GM23338 (cell line): Measurements from ENCODE around the gene CACNA1C. TPM values are rescaled to one million over a fixed set of nuclear protein-coding genes. Genes with fewer than 3 reads are reported as not detected.
A peak's percentile ranks its signal among the peaks of the same experiment; 100 is the strongest.

Experiments used
- ATAC-seq: fragments of 200-7000 bp; cut with Tn5 transposase; 3 replicates; pipeline ENCODE4 v1.9.1; 2020
- DNase-seq: peaks from one replicate; pipeline ENCODE4 v3.0.0-alpha.2; 2015; ENCODE audit warnings: low spot score
- H2AFZ ChIP-seq: fragments of 200-600 bp; sonication (generic); 2 replicates; pipeline ENCODE4 v1.8.0; 2016; ENCODE audit warnings: antibody characterized with exemption, mild to moderate bottlenecking, moderate library complexity
- H3F3A ChIP-seq: fragments of 200-600 bp; sonication (generic); replicated peaks from 2 replicates; pipeline ENCODE4 v1.8.0; 2017; ENCODE audit warnings: antibody characterized with exemption, mixed run types, low read depth
- H3K27ac ChIP-seq: fragments of 200-600 bp; sonication (generic); 2 replicates; pipeline ENCODE4 v1.6.1; 2016; ENCODE audit warnings: low read depth
- H3K27me3 ChIP-seq: fragments of 200-600 bp; sonication (generic); 2 replicates; pipeline ENCODE4 v1.8.0; 2016; ENCODE audit warnings: mild to moderate bottlenecking, mixed run types, moderate library complexity; ENCODE audit not compliant: insufficient read depth
- H3K36me3 ChIP-seq: fragments of 200-600 bp; sonication (generic); 2 replicates; pipeline ENCODE4 v1.8.0; 2016; ENCODE audit warnings: mild to moderate bottlenecking; ENCODE audit not compliant: insufficient read depth
- H3K4me1 ChIP-seq: fragments of 200-600 bp; sonication (generic); 2 replicates; pipeline ENCODE4 v1.8.0; 2016; ENCODE audit warnings: mild to moderate bottlenecking, moderate library complexity; ENCODE audit not compliant: insufficient read depth
- H3K4me2 ChIP-seq: fragments of 200-600 bp; sonication (generic); 2 replicates; pipeline ENCODE4 v1.7.1; 2017; ENCODE audit warnings: mixed run types
- H3K4me3 ChIP-seq: fragments of 200-600 bp; sonication (generic); 2 replicates; pipeline ENCODE4 v1.6.1; 2016; ENCODE audit warnings: mixed run types
- H3K79me2 ChIP-seq: fragments of 200-600 bp; sonication (generic); replicated peaks from 2 replicates; pipeline ENCODE4 v1.8.0; 2017; ENCODE audit warnings: mild to moderate bottlenecking; ENCODE audit not compliant: insufficient read depth
- H3K9me2 ChIP-seq: fragments of 200-600 bp; sonication (generic); 2 replicates; pipeline ENCODE4 v1.8.0; 2017; ENCODE audit not compliant: insufficient read depth
- H4K20me1 ChIP-seq: fragments of 200-600 bp; sonication (generic); replicated peaks from 2 replicates; pipeline ENCODE4 v1.8.0; 2017; ENCODE audit warnings: mild to moderate bottlenecking; ENCODE audit not compliant: insufficient read depth
- H3K27ac Mint-ChIP-seq: 2 replicates; pipeline ENCODE4 v1.8.0; 2020; ENCODE audit warnings: inconsistent platforms, mild to moderate bottlenecking, moderate library complexity, mixed read lengths
- H3K27me3 Mint-ChIP-seq: 3 replicates; pipeline ENCODE4 v1.8.0; 2022; ENCODE audit warnings: low read depth, mild to moderate bottlenecking, moderate library complexity, mixed read lengths, inconsistent platforms; ENCODE audit not compliant: insufficient read depth, poor library complexity
- H3K36me3 Mint-ChIP-seq: 3 replicates; pipeline ENCODE4 v1.8.0; 2021; ENCODE audit warnings: low read depth, mild to moderate bottlenecking, inconsistent platforms, moderate library complexity, mixed read lengths
- H3K4me1 Mint-ChIP-seq: 3 replicates; pipeline ENCODE4 v1.8.0; 2020; ENCODE audit warnings: mild to moderate bottlenecking, inconsistent platforms, mixed read lengths
- H3K4me3 Mint-ChIP-seq: 3 replicates; pipeline ENCODE4 v1.8.0; 2021; ENCODE audit warnings: moderate library complexity, mild to moderate bottlenecking, inconsistent platforms, mixed read lengths
- H3K9me3 Mint-ChIP-seq: 3 replicates; pipeline ENCODE4 v1.8.0; 2020; ENCODE audit warnings: moderate library complexity, mild to moderate bottlenecking, inconsistent platforms, mixed read lengths
- CREB1 ChIP-seq: fragments of 250-450 bp; sonication (Bioruptor Pico); IDR thresholded peaks from 2 replicates; pipeline ENCODE4 v1.5.0; 2020; ENCODE audit warnings: low read depth, mild to moderate bottlenecking, moderate library complexity
- EZH2 ChIP-seq: fragments of 200-600 bp; sonication (generic); IDR thresholded peaks from one replicate; pipeline ENCODE4 v1.8.0; 2017; ENCODE audit warnings: antibody characterized with exemption, mild to moderate bottlenecking, low read depth; ENCODE audit not compliant: unreplicated experiment
- EZH2phosphoT487 ChIP-seq: fragments of 200-600 bp; sonication (generic); IDR thresholded peaks from one replicate; pipeline ENCODE4 v1.8.1; 2018; ENCODE audit warnings: antibody characterized with exemption; ENCODE audit not compliant: unreplicated experiment
- JUNB ChIP-seq: IDR thresholded peaks from one replicate; pipeline ENCODE4 v1.6.1; 2016; ENCODE audit warnings: antibody characterized with exemption; ENCODE audit not compliant: unreplicated experiment
- NANOG ChIP-seq: IDR thresholded peaks from 2 replicates; pipeline ENCODE4 v1.6.1; 2016; ENCODE audit warnings: antibody characterized with exemption, borderline replicate concordance
- POLR2AphosphoS5 ChIP-seq: IDR thresholded peaks from 2 replicates; pipeline ENCODE4 v1.6.1; 2016; ENCODE audit warnings: antibody characterized with exemption, low read depth
- STAT1 ChIP-seq: IDR thresholded peaks from one replicate; pipeline ENCODE4 v1.6.1; 2016; ENCODE audit warnings: antibody characterized with exemption; ENCODE audit not compliant: unreplicated experiment
- ZNF114 ChIP-seq: fragments of 250-450 bp; sonication (Bioruptor Pico); IDR thresholded peaks from 2 replicates; pipeline ENCODE4 v1.5.0; 2020; ENCODE audit warnings: mild to moderate bottlenecking, moderate library complexity
- ZNF331 ChIP-seq: fragments of 250-450 bp; sonication (Bioruptor Pico); IDR thresholded peaks from 2 replicates; pipeline ENCODE4 v1.5.0; 2020; ENCODE audit warnings: low read depth, mild to moderate bottlenecking, moderate library complexity
- polyA plus RNA-seq: library from polyadenylated mRNA; unstranded; fragments of >200 nt; fragmentation: Nextera tagmentation; extraction: Ambion mirVana; gene quantifications from 2 replicates; pipeline ENCODE4 v1.2.1, GENCODE V29; 2016
- total RNA-seq: library from RNA; depleted of rRNA; stranded (reverse); fragments of >200 nt; shearing (Covaris generic); gene quantifications from 2 replicates; pipeline ENCODE4 v1.2.3, GENCODE V29; 2014
- TF ChIP-seq, protein P1 (sequence below): fragments of 250-450 bp; sonication (Bioruptor Pico); IDR thresholded peaks from 2 replicates; pipeline ENCODE4 v1.5.0; 2020; ENCODE audit warnings: mild to moderate bottlenecking, moderate library complexity
- TF ChIP-seq, protein P2 (sequence below): IDR thresholded peaks from one replicate; pipeline ENCODE4 v1.6.1; 2018; ENCODE audit warnings: antibody characterized with exemption; ENCODE audit not compliant: unreplicated experiment
- TF ChIP-seq, protein P3 (sequence below): IDR thresholded peaks from 2 replicates; pipeline ENCODE4 v1.6.1; 2016; ENCODE audit warnings: antibody characterized with exemption
- TF ChIP-seq, protein P4 (sequence below), 2 experiments: fragments of 200-600 bp in 1 of 2; sonication (generic) in 1 of 2; conservative IDR thresholded peaks; 2 replicates each; pipeline versions ENCODE4 v1.5.1 to v1.6.1; 2016 to 2017; ENCODE audit warnings: antibody characterized with exemption in 2 of 2, low read depth in 2 of 2, mild to moderate bottlenecking in 2 of 2, moderate library complexity in 1 of 2

Gene CACNA1C
- total and polyA plus RNA-seq, 2 experiments from 2014 or later = 0.78 to 2.1 TPM

DNA sequence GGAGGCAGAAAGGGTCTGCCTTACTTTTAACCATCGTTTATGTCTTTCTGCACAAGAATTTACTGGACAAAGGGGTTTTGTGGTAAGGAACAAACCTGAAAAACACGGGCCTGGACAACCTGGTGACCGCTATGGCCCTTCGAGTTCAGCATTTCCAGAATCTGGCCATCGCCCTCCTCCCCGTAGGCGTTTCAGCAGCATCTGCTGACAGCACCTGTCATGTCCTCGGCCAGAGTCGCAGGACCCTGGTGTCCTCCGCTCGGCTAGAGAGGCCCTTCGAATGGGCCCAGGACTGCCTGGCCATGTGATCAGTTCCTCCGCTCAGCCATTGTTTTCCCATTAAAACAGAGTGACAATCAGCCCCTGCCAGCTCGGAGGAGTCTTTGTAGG is 599.2 kb downstream of the CACNA1C start:
- Histone ChIP-seq H3K4me3 (no peak overlapping the region), H2AFZ (peak overlapping the region; percentile 87), H3K27me3 (no peaks in the 10 kb centered on the region), H3K4me2 (no peak overlapping the region), H3K27ac (no peak overlapping the region), H3K36me3 (no peaks in the 10 kb centered on the region), H3K4me1 (no peaks in the 10 kb centered on the region), H3F3A (no peaks in the 10 kb centered on the region), H4K20me1 (no peaks in the 10 kb centered on the region), H3K9me2 (no peaks in the 10 kb centered on the region), H3K79me2 (no peaks in the 10 kb centered on the region)
- Mint-ChIP-seq H3K27me3 (peaks cover 9% of the 10 kb centered on the region), H3K27ac (no peak overlapping the region), H3K9me3 (no peaks in the 10 kb centered on the region; the same call in 2 of the 3 replicates), H3K4me1 (peaks cover 9% of the 10 kb centered on the region), H3K4me3 (no peak overlapping the region), H3K36me3 (no peaks in the 10 kb centered on the region)
- ATAC-seq = no peak
- TF ChIP-seq ZNF331 (CRISPR knock-in tag) (no peak), EZH2 (no peak), JUNB (no peak), STAT1 (no peak), POLR2AphosphoS5 (no peak), CREB1 (CRISPR knock-in tag) (no peak), EZH2phosphoT487 (no peak), ZNF114 (no peak), NANOG (no peak)
- TF ChIP-seq, protein P1, sequence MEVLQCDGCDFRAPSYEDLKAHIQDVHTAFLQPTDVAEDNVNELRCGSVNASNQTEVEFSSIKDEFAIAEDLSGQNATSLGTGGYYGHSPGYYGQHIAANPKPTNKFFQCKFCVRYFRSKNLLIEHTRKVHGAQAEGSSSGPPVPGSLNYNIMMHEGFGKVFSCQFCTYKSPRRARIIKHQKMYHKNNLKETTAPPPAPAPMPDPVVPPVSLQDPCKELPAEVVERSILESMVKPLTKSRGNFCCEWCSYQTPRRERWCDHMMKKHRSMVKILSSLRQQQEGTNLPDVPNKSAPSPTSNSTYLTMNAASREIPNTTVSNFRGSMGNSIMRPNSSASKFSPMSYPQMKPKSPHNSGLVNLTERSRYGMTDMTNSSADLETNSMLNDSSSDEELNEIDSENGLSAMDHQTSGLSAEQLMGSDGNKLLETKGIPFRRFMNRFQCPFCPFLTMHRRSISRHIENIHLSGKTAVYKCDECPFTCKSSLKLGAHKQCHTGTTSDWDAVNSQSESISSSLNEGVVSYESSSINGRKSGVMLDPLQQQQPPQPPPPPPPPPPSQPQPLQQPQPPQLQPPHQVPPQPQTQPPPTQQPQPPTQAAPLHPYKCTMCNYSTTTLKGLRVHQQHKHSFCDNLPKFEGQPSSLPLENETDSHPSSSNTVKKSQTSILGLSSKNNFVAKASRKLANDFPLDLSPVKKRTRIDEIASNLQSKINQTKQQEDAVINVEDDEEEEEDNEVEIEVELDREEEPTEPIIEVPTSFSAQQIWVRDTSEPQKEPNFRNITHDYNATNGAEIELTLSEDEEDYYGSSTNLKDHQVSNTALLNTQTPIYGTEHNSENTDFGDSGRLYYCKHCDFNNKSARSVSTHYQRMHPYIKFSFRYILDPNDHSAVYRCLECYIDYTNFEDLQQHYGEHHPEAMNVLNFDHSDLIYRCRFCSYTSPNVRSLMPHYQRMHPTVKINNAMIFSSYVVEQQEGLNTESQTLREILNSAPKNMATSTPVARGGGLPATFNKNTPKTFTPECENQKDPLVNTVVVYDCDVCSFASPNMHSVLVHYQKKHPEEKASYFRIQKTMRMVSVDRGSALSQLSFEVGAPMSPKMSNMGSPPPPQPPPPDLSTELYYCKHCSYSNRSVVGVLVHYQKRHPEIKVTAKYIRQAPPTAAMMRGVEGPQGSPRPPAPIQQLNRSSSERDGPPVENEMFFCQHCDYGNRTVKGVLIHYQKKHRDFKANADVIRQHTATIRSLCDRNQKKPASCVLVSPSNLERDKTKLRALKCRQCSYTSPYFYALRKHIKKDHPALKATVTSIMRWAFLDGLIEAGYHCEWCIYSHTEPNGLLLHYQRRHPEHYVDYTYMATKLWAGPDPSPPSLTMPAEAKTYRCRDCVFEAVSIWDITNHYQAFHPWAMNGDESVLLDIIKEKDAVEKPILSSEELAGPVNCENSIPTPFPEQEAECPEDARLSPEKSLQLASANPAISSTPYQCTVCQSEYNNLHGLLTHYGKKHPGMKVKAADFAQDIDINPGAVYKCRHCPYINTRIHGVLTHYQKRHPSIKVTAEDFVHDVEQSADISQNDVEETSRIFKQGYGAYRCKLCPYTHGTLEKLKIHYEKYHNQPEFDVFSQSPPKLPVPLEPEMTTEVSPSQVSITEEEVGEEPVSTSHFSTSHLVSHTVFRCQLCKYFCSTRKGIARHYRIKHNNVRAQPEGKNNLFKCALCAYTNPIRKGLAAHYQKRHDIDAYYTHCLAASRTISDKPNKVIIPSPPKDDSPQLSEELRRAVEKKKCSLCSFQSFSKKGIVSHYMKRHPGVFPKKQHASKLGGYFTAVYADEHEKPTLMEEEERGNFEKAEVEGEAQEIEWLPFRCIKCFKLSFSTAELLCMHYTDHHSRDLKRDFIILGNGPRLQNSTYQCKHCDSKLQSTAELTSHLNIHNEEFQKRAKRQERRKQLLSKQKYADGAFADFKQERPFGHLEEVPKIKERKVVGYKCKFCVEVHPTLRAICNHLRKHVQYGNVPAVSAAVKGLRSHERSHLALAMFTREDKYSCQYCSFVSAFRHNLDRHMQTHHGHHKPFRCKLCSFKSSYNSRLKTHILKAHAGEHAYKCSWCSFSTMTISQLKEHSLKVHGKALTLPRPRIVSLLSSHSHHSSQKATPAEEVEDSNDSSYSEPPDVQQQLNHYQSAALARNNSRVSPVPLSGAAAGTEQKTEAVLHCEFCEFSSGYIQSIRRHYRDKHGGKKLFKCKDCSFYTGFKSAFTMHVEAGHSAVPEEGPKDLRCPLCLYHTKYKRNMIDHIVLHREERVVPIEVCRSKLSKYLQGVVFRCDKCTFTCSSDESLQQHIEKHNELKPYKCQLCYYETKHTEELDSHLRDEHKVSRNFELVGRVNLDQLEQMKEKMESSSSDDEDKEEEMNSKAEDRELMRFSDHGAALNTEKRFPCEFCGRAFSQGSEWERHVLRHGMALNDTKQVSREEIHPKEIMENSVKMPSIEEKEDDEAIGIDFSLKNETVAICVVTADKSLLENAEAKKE (CRISPR knock-in tag) = no peak
- TF ChIP-seq, protein P2, sequence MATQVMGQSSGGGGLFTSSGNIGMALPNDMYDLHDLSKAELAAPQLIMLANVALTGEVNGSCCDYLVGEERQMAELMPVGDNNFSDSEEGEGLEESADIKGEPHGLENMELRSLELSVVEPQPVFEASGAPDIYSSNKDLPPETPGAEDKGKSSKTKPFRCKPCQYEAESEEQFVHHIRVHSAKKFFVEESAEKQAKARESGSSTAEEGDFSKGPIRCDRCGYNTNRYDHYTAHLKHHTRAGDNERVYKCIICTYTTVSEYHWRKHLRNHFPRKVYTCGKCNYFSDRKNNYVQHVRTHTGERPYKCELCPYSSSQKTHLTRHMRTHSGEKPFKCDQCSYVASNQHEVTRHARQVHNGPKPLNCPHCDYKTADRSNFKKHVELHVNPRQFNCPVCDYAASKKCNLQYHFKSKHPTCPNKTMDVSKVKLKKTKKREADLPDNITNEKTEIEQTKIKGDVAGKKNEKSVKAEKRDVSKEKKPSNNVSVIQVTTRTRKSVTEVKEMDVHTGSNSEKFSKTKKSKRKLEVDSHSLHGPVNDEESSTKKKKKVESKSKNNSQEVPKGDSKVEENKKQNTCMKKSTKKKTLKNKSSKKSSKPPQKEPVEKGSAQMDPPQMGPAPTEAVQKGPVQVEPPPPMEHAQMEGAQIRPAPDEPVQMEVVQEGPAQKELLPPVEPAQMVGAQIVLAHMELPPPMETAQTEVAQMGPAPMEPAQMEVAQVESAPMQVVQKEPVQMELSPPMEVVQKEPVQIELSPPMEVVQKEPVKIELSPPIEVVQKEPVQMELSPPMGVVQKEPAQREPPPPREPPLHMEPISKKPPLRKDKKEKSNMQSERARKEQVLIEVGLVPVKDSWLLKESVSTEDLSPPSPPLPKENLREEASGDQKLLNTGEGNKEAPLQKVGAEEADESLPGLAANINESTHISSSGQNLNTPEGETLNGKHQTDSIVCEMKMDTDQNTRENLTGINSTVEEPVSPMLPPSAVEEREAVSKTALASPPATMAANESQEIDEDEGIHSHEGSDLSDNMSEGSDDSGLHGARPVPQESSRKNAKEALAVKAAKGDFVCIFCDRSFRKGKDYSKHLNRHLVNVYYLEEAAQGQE = no peak
- TF ChIP-seq, protein P3, sequence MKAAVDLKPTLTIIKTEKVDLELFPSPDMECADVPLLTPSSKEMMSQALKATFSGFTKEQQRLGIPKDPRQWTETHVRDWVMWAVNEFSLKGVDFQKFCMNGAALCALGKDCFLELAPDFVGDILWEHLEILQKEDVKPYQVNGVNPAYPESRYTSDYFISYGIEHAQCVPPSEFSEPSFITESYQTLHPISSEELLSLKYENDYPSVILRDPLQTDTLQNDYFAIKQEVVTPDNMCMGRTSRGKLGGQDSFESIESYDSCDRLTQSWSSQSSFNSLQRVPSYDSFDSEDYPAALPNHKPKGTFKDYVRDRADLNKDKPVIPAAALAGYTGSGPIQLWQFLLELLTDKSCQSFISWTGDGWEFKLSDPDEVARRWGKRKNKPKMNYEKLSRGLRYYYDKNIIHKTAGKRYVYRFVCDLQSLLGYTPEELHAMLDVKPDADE = no peak
- TF ChIP-seq, protein P4, sequence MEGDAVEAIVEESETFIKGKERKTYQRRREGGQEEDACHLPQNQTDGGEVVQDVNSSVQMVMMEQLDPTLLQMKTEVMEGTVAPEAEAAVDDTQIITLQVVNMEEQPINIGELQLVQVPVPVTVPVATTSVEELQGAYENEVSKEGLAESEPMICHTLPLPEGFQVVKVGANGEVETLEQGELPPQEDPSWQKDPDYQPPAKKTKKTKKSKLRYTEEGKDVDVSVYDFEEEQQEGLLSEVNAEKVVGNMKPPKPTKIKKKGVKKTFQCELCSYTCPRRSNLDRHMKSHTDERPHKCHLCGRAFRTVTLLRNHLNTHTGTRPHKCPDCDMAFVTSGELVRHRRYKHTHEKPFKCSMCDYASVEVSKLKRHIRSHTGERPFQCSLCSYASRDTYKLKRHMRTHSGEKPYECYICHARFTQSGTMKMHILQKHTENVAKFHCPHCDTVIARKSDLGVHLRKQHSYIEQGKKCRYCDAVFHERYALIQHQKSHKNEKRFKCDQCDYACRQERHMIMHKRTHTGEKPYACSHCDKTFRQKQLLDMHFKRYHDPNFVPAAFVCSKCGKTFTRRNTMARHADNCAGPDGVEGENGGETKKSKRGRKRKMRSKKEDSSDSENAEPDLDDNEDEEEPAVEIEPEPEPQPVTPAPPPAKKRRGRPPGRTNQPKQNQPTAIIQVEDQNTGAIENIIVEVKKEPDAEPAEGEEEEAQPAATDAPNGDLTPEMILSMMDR (conservative IDR thresholded peaks at IDR 0.05; ENCODE audit: low read depth in 2 of 2) = no peak
- DNase-seq = no peak
